A172 (cell line): ENCODE measurements around the gene AHI1. TPM values are rescaled to one million over a fixed set of nuclear protein-coding genes. Genes with fewer than 3 reads are reported as not detected.

ENCODE experiments used
- DNase-seq: peaks from one replicate; pipeline ENCODE4 v3.0.0-alpha.2; 2015; ENCODE audit warnings: low spot score
- total RNA-seq: library from RNA; depleted of rRNA; stranded (reverse); fragments of >200 nt; shearing (Covaris generic); gene quantifications from 2 replicates; pipeline ENCODE4 v1.2.3, GENCODE V29; 2014

The AHI1 gene
- total RNA-seq, 1 experiment from 2014 or later = 10.0 TPM

DNA sequence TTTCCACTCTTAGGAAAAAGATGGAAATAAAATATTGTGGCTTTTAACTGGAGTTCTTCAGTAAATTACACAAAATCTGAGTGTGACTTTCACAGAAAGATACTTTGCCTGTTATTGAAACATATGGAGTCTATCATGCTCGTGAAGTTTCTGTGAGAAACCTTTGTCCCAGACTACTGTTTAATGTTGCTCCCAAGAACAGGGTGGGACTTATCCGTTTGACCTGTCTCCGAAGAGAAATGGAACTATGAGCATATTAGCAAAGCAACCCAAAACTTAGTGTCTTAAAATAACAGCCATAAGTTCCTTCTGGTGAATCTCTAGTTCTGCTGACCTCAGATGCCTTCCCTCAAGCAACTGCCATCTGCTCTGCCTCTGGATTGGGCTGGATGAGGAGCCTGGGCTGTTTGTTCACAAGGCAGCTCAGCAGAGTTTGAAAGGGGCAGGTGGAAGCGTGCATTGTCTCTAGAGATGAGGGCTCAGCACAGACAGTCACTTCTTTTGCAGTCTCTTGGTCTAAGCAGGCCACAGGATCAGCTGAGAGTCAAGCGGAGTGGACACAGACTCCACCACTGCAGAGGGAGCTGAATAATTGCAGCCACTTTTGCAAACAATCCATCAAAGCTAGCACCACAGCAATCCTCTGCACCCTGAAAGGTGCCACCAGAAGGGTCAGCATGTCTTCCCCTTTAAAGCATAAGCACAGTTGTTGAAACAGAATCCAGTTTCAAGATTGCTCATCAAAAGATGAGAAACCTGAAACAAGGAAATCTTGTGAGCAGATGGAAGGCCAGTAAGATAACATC lies 263.7 kb downstream of the AHI1 start:
- DNase-seq = no peak
